HG03442 (cell line): Measurements from ENCODE around the gene PUM1.
"Not testable (repeated sequence)": the region's sequence is repeated elsewhere in the genome, so short reads cannot be mapped to it uniquely, and the experiment has no call there.

Source experiments
- ATAC-seq: cut with Tn5 transposase; IDR thresholded peaks from one replicate; pipeline ENCODE4 v1.9.1; 2021; ENCODE audit warnings: mild to moderate bottlenecking, moderate library complexity; ENCODE audit not compliant: unreplicated experiment

The PUM1 gene

DNA sequence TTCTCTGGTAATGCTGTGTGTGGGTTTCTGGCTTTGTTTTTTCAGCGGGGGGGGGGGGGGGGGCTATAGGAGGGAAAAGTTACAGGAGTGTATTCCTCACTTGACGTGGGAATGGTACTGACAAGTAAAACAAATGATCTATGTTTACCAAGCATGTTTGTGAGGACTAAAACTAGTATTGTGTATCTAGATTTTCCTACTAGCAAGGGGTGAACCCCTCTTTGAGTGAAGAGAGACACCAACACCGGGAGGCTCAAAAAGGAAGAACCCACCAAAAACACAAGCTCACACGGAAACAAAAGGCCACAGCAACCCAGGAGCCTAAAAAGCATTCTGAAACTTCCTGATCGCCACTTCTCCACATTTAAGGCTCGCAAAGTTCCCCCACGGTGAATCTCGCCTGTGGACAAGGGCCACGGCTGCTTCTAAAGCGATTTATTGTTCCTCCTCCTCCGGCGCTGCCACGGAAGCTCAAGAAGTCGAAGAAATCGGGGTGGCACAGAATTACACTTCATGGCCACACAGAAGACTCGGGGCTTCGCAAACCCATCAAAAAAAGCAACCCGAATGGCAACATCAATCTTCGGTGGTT, 703 bp downstream of the PUM1 start:
- no peak for ATAC-seq

- ATAC-seq, result no peak
Observed at GRCh38 chr1:31064111-31064717, 1.3 kb downstream of the PUM1 start.

DNA sequence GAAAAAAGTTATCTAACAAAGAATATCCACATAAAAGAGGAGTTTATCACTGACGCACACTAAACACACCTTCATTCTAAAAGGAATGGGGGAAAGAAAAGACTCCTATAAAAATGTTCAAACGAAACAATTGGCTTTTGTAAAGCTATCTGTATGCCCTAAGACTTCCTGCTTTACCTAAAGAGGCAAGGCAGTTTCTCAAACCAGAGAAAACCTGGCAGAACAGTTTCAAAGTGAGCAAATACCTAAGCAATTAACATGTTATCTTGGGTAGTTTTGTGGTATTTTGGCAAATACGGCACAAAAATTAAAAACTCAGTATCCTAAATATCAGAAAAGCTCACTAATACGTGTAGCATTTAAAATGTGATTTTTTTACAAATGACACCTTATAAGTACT, 1.9 kb downstream of the PUM1 start:
- no peak for ATAC-seq

DNA sequence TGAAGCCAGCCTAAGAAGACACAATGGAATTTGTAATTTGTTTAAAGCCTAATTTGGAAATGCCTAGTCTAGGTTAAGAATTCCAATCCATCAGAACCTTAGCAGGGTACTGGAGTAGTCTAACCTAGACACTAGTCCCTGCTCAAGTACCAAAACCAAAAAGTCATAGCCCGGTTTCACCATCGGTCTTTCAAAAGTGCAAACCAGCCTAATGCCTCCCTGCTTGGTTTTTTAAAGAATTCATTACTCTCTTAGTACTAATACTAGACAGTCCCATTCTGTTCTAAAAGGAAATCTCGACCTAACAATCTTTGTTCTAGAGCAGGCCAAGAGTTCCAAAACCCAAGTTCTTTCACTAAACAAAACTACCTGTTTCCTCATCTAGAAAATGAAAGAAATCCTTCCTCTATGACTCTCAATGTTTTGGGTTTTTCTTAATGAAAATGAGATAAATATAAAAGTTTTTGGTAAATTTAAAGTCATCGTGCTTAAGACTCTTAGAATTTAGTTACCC, 2.6 kb downstream of the PUM1 start:
- no peak for ATAC-seq

DNA sequence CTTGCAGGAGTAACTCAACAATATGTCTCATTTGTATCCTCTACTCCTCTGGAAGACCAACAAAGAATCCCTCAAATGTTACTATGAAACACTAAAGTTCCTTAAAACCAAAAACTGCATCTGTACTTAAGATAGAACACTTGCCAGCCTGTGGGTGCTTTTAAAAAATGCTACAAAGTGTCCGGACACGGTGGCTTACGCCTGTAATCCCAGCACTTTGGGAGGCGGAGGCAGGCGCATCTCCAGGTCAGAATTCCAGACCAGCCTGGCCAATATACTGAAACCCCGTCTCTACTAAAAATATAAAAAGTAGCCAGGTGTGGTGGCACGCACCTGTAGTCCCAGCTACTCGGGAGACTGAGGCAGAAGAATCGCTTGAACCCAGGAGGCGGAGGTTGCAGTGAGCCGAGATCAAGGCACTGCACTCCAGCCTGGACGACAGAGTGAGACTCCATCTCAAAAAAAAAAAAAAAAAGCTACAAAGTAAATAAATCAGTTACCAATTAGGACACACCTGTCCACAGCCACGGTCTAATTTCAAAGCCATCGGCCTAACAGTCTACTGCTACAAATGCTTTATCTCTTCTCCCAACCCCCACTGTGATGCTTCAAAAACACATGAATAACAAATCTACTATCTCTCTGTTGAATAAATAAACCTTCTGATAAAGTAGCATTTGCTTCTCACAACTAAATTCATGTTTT, 3.2 kb downstream of the PUM1 start:
- ATAC-seq, result not testable (repeated sequence)

GRCh38 chr1:31058012-31058411, 7.5 kb downstream of the PUM1 start:
- ATAC-seq, result no peak

GRCh38 chr1:31055953-31056352, 9.6 kb downstream of the PUM1 start:
- ATAC-seq, result no peak

- no peak for ATAC-seq
Observed at GRCh38 chr1:31055501-31055900, 10.0 kb downstream of the PUM1 start.

DNA sequence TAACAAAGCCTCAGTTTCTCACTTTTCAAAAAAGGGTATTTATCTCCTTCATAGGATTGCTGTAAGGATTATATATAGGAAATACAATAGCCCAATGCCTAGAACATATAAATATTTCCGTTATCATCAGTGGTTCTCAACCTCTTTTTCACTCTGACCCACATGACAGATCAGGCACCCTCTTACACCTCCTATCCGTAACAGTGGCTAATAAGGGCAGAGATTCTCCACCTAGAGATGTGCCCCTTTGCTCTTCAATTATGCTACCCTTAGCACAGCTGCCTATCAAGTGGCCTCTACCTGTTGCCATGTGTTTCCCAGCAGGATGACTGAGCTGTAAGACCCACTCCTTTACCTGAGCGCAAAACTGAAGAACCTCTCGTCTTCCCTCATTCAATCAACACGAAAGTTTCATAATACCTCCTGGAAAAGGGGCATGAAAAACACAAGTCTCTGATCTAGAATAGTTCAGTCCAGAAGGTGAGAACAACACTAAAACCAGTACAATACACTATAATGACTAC, 10.5 kb downstream of the PUM1 start:
- no peak for ATAC-seq

DNA sequence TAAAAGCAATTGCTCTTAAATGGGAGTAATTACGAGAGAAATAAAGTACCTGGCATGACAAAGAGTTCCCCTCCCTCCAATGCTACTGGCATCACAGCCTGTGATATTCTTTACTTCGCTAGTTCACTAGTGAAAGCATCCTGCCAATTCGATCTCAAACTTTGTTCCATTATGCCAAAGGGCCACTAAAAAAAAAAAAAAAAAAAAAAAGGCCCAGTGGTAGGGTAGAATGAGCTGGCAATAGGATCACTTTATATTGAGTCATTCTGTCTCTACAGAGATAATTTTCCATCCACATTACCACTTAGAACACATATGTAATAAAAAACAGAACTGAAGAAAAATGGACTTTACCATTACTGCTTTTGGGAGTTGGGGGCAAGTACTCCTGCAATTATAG, 11.2 kb downstream of the PUM1 start:
- no peak for ATAC-seq

GRCh38 chr1:31052613-31053012, 12.9 kb downstream of the PUM1 start:
- ATAC-seq, result not testable (repeated sequence)

- no peak for ATAC-seq
Observed at GRCh38 chr1:31051611-31052010, 13.9 kb downstream of the PUM1 start.

DNA sequence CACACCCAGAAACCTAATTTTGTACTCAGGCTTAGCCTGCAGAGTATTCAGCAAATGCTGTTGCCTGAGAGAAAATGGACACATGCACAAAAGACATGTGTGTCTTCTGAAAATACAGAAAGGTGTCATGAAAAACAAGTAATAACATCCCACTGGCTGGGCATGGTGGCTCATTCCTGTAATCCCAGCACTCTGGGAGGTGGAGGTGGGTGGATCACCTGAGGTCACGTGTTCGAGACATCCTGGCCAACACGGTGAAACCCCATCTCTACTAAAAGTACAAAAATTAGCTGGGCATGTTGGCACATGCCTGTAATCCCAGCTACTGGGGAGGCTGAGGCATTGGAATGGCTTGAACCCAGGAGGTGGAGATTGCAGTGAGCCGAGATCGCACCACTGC, 18.0 kb downstream of the PUM1 start:
- ATAC-seq, result not testable (repeated sequence)

GRCh38 chr1:31043631-31044030, 21.9 kb downstream of the PUM1 start:
- no peak for ATAC-seq

DNA sequence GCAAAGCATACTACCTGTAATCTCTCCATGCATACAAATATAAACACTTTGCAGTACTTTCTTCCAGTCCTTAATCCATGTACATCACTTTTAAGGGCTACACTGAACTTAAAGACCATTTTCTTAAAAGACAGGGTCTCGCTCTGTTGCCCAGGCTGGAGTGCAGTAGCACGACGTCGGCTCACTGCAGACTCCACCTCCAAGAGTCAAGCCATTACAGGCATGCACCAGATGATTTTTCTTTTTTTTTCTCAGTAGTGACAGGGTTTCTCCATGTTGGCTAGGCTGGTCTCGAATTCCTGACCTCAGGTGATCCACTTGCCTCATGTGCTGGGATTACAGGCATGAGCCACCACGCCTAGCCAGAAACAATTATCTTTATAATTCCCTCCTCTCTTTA, 22.9 kb downstream of the PUM1 start:
- ATAC-seq, result no peak

- ATAC-seq, result no peak
Observed at GRCh38 chr1:31041529-31041928, 24.0 kb downstream of the PUM1 start.

- ATAC-seq, result no peak
Observed at GRCh38 chr1:31040038-31040437, 25.5 kb downstream of the PUM1 start.

DNA sequence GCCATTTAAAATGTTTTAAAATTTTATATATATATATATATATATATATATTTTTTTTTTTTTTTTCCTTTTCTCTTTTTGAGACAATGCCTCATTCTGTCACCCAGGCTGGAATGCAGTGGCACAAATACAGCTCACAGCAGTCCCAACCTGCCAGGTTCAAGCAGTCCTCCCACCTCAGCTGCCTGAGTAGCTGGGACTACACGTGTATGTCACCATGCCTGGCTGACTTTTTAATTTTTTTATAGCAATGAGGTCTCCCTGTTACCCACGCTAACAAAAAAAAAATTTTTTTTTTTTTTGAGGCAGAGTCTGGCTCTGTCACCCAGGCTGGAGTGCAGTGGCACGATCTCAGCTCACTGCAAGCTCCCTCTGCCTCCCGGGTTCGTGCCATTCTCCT, 26.6 kb downstream of the PUM1 start:
- not testable (repeated sequence) for ATAC-seq

DNA sequence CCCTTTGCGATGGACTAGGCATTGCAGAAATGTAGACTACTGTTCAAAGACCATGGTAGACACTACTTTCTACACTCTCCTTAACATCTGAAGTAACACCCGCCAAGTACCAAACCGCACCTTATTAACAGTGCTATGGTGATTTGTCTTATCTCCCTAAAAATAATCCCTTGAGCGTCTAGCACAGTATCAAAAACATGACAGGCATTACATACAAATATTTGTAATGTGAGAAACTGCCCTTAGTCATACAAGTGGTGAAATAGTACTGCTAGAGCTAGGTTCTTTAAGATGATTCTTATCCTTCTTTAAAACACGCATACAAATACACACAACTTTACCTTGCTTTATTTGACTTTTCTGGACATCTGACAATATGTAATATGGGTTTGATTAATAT, 27.2 kb downstream of the PUM1 start:
- no peak for ATAC-seq

DNA sequence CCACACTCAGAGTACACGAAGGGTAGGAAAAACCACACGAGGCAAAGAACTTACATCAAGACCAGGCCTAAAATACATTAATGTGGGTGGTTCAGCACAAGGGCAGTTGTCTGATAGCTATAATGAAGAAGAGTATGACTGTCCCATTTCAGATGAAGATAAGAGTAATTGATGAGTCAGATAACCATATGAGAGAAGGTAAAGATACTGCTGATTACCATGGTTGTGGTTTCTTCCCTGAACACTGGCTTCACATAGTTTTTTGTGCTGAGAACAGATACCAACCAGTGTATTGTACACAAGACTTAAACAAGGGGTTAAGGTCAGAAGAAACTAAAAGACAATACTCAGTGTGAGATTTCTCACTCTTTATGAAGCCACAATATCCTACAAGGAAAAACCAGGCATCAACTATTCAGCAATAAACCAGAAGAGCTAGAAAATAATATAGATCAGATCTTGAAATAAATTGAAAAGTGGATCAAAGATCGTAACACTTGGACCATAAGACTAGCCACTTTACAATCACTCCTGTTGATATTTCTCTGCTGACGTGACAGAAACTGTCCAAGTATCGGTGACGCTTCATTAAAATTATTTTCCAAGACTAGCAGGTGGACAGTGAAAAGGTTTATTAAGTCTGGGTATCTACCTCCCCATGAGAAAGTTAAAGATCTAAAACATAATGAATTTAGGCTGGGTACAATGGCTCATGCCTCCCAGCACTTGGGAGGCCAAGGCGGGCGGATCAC, 28.6 kb downstream of the PUM1 start:
- no peak for ATAC-seq

DNA sequence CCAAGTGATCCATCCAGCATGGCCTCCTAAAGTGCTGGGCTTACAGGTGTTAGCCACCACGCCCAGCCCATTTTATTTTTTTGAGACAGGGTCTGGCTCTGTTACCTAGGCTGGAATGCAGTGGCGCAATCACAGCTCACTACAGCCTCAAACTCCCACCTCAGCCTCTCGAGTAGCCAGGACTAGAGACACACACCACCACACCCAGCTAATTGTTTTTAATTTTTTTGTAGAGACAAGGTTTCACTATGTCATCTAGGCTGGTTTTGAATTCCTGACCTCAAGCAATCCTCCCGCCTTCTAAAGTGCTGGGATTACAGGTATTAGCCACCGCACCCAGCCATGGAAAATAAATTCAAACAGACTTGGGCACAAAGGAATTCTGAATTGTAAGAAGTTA, 31.9 kb downstream of the PUM1 start:
- no peak for ATAC-seq
